NB4 (cell line): Measurements from ENCODE around the gene CCDC33.
A peak's percentile ranks its signal among the peaks of the same experiment; 100 is the strongest.

Experiments
- DNase-seq: peaks from one replicate; pipeline ENCODE4 v3.0.0; 2010; ENCODE audit warnings: low read depth
- H3K4me3 ChIP-seq: one replicate; pipeline ENCODE4 v1.5.1; 2011; ENCODE audit warnings: mild to moderate bottlenecking, low read depth, low read length, moderate library complexity
- MYC ChIP-seq: IDR thresholded peaks from 2 replicates; pipeline ENCODE4 v1.6.1; 2011; ENCODE audit warnings: low read depth, low read length
- POLR2A ChIP-seq: IDR thresholded peaks from 2 replicates; pipeline ENCODE4 v1.6.1; 2011; ENCODE audit warnings: mild to moderate bottlenecking; ENCODE audit not compliant: insufficient read length; ENCODE audit errors: extremely low read depth
- TF ChIP-seq, protein P1 (sequence below): IDR thresholded peaks from 2 replicates; pipeline ENCODE4 v1.6.1; 2011; ENCODE audit warnings: low read depth, low read length
- TF ChIP-seq, protein P2 (sequence below): IDR thresholded peaks from one replicate; pipeline ENCODE4 v1.5.1; 2012; ENCODE audit warnings: low read depth, low read length

Gene CCDC33

GRCh38 chr15:74231475-74231874, 4.7 kb upstream of the CCDC33 start:
- no peak for DNase-seq
- no peak for TF ChIP-seq POLR2A
- no peak for TF ChIP-seq MYC
- TF ChIP-seq, protein P1, sequence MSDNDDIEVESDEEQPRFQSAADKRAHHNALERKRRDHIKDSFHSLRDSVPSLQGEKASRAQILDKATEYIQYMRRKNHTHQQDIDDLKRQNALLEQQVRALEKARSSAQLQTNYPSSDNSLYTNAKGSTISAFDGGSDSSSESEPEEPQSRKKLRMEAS, result no peak
- TF ChIP-seq, protein P2, sequence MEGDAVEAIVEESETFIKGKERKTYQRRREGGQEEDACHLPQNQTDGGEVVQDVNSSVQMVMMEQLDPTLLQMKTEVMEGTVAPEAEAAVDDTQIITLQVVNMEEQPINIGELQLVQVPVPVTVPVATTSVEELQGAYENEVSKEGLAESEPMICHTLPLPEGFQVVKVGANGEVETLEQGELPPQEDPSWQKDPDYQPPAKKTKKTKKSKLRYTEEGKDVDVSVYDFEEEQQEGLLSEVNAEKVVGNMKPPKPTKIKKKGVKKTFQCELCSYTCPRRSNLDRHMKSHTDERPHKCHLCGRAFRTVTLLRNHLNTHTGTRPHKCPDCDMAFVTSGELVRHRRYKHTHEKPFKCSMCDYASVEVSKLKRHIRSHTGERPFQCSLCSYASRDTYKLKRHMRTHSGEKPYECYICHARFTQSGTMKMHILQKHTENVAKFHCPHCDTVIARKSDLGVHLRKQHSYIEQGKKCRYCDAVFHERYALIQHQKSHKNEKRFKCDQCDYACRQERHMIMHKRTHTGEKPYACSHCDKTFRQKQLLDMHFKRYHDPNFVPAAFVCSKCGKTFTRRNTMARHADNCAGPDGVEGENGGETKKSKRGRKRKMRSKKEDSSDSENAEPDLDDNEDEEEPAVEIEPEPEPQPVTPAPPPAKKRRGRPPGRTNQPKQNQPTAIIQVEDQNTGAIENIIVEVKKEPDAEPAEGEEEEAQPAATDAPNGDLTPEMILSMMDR, result no peak
- no peak overlapping the region for H3K4me3 ChIP-seq

DNA sequence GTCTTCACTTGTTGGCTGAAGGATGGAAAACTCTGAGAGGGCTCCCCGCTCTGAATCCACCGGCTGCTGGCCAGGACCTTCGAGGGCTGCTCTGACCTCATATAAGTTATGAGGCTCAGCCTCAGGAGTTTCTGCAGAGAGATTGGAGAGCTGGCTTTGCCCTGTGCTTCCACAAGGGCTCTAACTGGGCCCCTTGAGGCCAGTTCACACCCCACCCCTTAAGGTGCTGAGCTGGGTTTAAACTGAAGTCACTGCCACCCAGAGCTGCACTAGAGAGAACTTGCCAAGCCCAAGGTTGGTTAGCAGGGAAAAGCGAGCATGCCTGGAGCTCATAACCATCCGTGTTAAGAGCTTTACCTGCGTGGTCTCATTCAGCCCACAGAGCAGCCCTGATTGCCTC, 2.8 kb upstream of the CCDC33 start:
- DNase-seq, result no peak
- TF ChIP-seq, protein P2, result no peak
- TF ChIP-seq MYC, result no peak
- no peak overlapping the region for H3K4me3 ChIP-seq

- TF ChIP-seq, protein P1, result no peak
- TF ChIP-seq MYC, result no peak
- no peak for TF ChIP-seq POLR2A
- H3K4me3 ChIP-seq, result no peak overlapping the region
- peak; percentile 59 for DNase-seq
Observed at GRCh38 chr15:74233851-74234597, 2.1 kb upstream of the CCDC33 start.

- no peak for DNase-seq
Observed at GRCh38 chr15:74234598-74234875, 1.6 kb upstream of the CCDC33 start.

GRCh38 chr15:74239051-74239705, 3.1 kb downstream of the CCDC33 start:
- TF ChIP-seq, protein P1, result no peak
- no peak for TF ChIP-seq POLR2A
- TF ChIP-seq, protein P2, result no peak
- TF ChIP-seq MYC, result no peak
- no peak overlapping the region for H3K4me3 ChIP-seq
- DNase-seq, result no peak

More at GRCh38 chr15:74234598-74234875, 1.6 kb upstream of the CCDC33 start:
- no peak overlapping the region for H3K4me3 ChIP-seq
- TF ChIP-seq POLR2A, result no peak
- TF ChIP-seq, protein P2, result no peak
- TF ChIP-seq, protein P1, result no peak
- TF ChIP-seq MYC, result no peak

GRCh38 chr15:74240002-74240568, 4.0 kb downstream of the CCDC33 start:
- no peak for TF ChIP-seq POLR2A
- TF ChIP-seq, protein P2, result peak; percentile 11
- no peak overlapping the region for H3K4me3 ChIP-seq
- DNase-seq, result peak; percentile 26
